Ascending aorta (tissue), 2 donors: ENCODE measurements around the gene TSPAN4. TPM values are rescaled to one million over a fixed set of nuclear protein-coding genes. Genes with fewer than 3 reads are reported as not detected.

Experiments
- DNase-seq, 2 donors: peaks; one replicate each; pipeline ENCODE4 v3.0.0-alpha.2; 2019; ENCODE audit warnings: low spot score in 2 of 2
- H3K27ac ChIP-seq, 2 donors: fragments of 200-600 bp; sonication (generic); one replicate each; pipeline ENCODE4 v1.5.1; 2016 to 2017; ENCODE audit warnings: mild to moderate bottlenecking in 1 of 2
- H3K27me3 ChIP-seq: fragments of 200-600 bp; sonication (generic); one replicate; pipeline ENCODE4 v1.5.1; 2017
- H3K36me3 ChIP-seq, 2 donors: fragments of 200-600 bp; sonication (generic); one replicate each; pipeline ENCODE4 v1.5.1; 2016
- H3K4me1 ChIP-seq, 2 donors: fragments of 200-600 bp; sonication (generic); one replicate each; pipeline ENCODE4 v1.5.1; 2016 to 2017; ENCODE audit warnings: mild to moderate bottlenecking in 1 of 2
- H3K4me3 ChIP-seq, 2 donors: fragments of 200-600 bp; sonication (generic); one replicate each; pipeline ENCODE4 v1.5.1; 2016 to 2017; ENCODE audit warnings: mild to moderate bottlenecking in 1 of 2
- H3K9me3 ChIP-seq, 2 donors: fragments of 200-600 bp; sonication (generic); one replicate each; pipeline ENCODE4 v1.5.1; 2016
- CTCF ChIP-seq, 3 experiments: fragments of 200-600 bp in 2 of 3; fragments of 450-650 bp in 1 of 3; sonication (generic) in 2 of 3; IDR thresholded peaks; one replicate each; pipeline ENCODE4 v1.5.1; 2016 to 2019; ENCODE audit warnings: antibody characterized with exemption in 3 of 3, mild to moderate bottlenecking in 1 of 3, moderate library complexity in 1 of 3
- intact Hi-C: fragments of 100-400 bp; cut with DNase I; formaldehyde crosslinking; loops from one replicate; pipeline ENCODE4 v1.15.1; 2023
- total RNA-seq: library from RNA; depleted of rRNA; stranded (reverse); fragments of >200 nt; gene quantifications from one replicate; pipeline ENCODE4 v1.1.0, GENCODE V29; 2016

Gene TSPAN4
- total RNA-seq, 1 donor from 2014 or later: 252 TPM

DNA sequence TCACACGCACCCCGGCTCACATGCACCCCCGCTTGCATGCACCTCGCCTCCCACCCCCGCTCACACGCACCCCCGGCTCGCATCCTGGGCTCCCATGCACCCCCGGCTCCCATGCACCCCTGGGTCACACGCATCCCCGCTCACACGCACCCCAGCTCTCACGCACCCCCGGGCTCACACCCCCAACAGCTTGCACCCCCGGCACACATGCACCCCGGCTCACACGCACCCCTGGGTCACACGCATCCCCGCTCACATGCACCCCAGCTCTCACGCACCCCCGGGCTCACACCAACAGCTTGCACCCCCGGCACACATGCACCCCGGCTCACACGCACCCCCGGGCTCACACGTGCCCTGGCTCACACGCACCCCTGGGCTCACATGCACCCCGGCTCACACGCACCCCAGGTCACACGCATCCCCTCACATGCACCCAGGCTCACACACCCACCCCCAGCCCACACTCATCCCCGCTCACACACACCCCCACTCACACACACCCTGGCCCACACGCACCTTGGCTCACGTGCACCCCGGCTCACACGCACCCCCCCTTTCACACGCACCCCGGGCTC is 16.2 kb downstream of the TSPAN4 start:
- H3K27me3 ChIP-seq: no peaks in the 10 kb centered on the region
- peaks cover 0 to 6% of the 10 kb centered on the region in 2 donors for H3K4me1 ChIP-seq
- no peak overlapping the region for H3K4me3 ChIP-seq
- no peak for DNase-seq
- no peak overlapping the region for H3K27ac ChIP-seq
- intact Hi-C loops: no loop called here
- TF ChIP-seq CTCF (IDR thresholded peaks at IDR 0.05): no peak
- H3K9me3 ChIP-seq: no peaks in the 10 kb centered on the region
- peaks cover 12 to 13% of the 10 kb centered on the region in 2 donors for H3K36me3 ChIP-seq

DNA sequence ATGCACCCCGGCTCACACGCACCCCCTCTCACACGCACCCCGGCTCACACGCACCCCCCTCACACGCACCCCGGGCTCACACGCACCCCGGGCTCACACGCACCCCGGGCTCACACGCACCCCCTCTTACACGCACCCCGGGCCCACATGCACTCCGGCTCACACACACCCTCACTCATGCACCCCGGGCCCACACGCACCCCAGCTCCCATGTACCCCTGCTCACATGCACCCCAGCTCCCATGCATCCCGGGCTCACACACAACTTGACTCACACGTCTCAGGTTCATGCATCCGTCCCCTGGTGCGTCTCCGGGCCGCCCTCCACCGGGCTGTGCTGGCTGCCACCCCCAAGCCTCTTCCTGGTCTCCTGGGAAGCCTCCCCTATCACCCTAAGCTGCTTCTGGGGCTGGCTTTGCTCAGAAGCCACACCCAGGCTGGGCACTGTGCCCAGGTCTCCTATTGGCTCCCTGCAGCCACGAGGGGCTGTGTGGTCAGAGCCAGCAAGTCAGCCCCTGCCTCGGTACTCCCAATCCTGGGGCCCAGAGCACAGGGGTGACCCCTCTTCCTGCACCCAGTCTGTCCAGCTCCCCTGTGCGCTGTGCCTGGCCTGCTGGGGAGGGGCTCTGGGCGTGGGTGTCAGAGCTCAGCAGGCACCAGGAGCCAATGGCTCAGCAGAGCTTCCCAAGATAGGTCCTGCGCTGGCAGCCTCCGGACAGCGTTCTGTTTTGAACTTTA is 16.9 kb downstream of the TSPAN4 start:
- H3K27me3 ChIP-seq: no peaks in the 10 kb centered on the region
- TF ChIP-seq CTCF (IDR thresholded peaks at IDR 0.05): no peak
- H3K9me3 ChIP-seq: no peaks in the 10 kb centered on the region
- intact Hi-C loops: no loop called here
- peak overlapping the region in 1 of 2 donors; percentile 5 for H3K27ac ChIP-seq
- peak overlapping the region in 1 of 2 donors; percentile 7 for H3K4me3 ChIP-seq
- no peak for DNase-seq
- peaks cover 13 to 20% of the 10 kb centered on the region in 2 donors for H3K36me3 ChIP-seq
- H3K4me1 ChIP-seq: peaks cover 0 to 6% of the 10 kb centered on the region in 2 donors

- Histone ChIP-seq H3K36me3 (peaks cover 15 to 28% of the 10 kb centered on the region in 2 donors), H3K4me1 (peaks cover 0 to 6% of the 10 kb centered on the region in 2 donors), H3K27ac (peak overlapping the region in 1 of 2 donors; percentile 5), H3K27me3 (no peaks in the 10 kb centered on the region), H3K4me3 (no peak overlapping the region), H3K9me3 (no peaks in the 10 kb centered on the region)
- DNase-seq: no peak
- no peak for TF ChIP-seq CTCF (IDR thresholded peaks at IDR 0.05)
- intact Hi-C loops: no loop called here
Observed at GRCh38 chr11:860234-861104, 17.8 kb downstream of the TSPAN4 start.

GRCh38 chr11:861105-861479 is 18.4 kb downstream of the TSPAN4 start:
- DNase-seq: no peak
- intact Hi-C loops: no loop called here
- Histone ChIP-seq H3K27ac (no peak overlapping the region), H3K27me3 (no peaks in the 10 kb centered on the region), H3K9me3 (no peaks in the 10 kb centered on the region), H3K36me3 (peaks cover 21 to 35% of the 10 kb centered on the region in 2 donors), H3K4me1 (peaks cover 0 to 6% of the 10 kb centered on the region in 2 donors), H3K4me3 (no peak overlapping the region)
- no peak for TF ChIP-seq CTCF (IDR thresholded peaks at IDR 0.05)

DNA sequence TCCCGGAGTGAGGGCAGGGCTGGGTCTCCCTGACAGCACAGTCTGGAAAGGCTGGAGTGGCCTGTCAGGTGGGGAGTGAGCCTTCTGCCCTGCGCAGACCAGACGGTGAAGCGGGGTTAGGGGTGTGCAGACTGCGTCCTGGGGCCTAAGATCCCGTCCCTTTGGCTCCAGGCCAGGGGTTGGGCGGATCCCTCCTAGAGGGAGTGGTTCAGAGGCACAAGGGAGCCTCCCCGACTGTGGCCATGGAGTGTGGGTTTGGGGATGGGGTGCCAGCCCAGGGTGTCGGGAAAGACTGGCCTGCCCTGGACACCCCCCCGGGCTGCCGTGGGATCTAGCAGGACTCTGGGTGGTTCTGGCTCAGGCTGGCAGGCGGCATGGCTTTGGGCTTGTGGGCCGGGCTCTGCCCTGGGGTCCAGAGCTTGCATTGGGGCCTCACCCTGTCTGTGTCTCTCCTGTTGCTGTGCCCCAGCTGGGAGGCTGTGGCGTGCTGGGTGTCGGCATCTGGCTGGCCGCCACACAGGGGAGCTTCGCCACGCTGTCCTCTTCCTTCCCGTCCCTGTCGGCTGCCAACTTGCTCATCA is 19.5 kb downstream of the TSPAN4 start:
- Histone ChIP-seq H3K36me3 (peaks cover 30 to 43% of the 10 kb centered on the region in 2 donors), H3K27ac (peak overlapping the region in 1 of 2 donors; percentile 12), H3K27me3 (no peaks in the 10 kb centered on the region), H3K4me1 (peaks cover 0 to 6% of the 10 kb centered on the region in 2 donors), H3K9me3 (no peaks in the 10 kb centered on the region), H3K4me3 (no peak overlapping the region)
- intact Hi-C loops: no loop called here
- no peak for TF ChIP-seq CTCF (IDR thresholded peaks at IDR 0.05)
- DNase-seq: no peak
